HL-60 (cell line): Measurements from ENCODE around the gene MGAT5.

ENCODE experiments used
- GABPA ChIP-seq: IDR thresholded peaks from 2 replicates; pipeline ENCODE4 v1.6.1; 2012; ENCODE audit warnings: low read depth
- POLR2AphosphoS5 ChIP-seq: IDR thresholded peaks from 2 replicates; pipeline ENCODE4 v1.6.1; 2012; ENCODE audit warnings: low read depth
- TF ChIP-seq, protein P1 (sequence below): IDR thresholded peaks from one replicate; pipeline ENCODE4 v1.5.1; 2011; ENCODE audit warnings: low read length, control low read depth, inconsistent platforms; ENCODE audit not compliant: insufficient read depth
- TF ChIP-seq, protein P2 (sequence below): IDR thresholded peaks from 2 replicates; pipeline ENCODE4 v1.6.1; 2012; ENCODE audit warnings: low read depth; ENCODE audit not compliant: insufficient replicate concordance

DNA sequence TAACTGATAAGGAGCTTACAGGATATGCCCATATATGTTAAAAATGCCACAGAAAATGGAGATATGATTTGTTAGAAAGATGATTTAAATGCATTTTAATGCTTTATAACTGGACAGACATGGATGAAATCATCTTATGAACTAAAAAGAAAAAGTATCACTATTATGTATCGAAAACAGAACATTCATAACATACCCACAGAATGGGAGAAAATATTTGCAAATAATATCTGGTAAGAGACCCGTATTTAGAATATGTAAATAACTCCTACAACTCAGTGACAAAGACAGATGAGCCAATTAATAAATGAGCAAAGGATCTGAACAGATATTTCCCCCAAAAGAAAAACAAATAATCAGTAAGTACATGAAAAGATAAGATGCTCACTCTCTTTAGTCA lies 24.3 kb upstream of the MGAT5 start:
- TF ChIP-seq, protein P1, sequence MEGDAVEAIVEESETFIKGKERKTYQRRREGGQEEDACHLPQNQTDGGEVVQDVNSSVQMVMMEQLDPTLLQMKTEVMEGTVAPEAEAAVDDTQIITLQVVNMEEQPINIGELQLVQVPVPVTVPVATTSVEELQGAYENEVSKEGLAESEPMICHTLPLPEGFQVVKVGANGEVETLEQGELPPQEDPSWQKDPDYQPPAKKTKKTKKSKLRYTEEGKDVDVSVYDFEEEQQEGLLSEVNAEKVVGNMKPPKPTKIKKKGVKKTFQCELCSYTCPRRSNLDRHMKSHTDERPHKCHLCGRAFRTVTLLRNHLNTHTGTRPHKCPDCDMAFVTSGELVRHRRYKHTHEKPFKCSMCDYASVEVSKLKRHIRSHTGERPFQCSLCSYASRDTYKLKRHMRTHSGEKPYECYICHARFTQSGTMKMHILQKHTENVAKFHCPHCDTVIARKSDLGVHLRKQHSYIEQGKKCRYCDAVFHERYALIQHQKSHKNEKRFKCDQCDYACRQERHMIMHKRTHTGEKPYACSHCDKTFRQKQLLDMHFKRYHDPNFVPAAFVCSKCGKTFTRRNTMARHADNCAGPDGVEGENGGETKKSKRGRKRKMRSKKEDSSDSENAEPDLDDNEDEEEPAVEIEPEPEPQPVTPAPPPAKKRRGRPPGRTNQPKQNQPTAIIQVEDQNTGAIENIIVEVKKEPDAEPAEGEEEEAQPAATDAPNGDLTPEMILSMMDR = no peak
- no peak for TF ChIP-seq POLR2AphosphoS5
- TF ChIP-seq, protein P2, sequence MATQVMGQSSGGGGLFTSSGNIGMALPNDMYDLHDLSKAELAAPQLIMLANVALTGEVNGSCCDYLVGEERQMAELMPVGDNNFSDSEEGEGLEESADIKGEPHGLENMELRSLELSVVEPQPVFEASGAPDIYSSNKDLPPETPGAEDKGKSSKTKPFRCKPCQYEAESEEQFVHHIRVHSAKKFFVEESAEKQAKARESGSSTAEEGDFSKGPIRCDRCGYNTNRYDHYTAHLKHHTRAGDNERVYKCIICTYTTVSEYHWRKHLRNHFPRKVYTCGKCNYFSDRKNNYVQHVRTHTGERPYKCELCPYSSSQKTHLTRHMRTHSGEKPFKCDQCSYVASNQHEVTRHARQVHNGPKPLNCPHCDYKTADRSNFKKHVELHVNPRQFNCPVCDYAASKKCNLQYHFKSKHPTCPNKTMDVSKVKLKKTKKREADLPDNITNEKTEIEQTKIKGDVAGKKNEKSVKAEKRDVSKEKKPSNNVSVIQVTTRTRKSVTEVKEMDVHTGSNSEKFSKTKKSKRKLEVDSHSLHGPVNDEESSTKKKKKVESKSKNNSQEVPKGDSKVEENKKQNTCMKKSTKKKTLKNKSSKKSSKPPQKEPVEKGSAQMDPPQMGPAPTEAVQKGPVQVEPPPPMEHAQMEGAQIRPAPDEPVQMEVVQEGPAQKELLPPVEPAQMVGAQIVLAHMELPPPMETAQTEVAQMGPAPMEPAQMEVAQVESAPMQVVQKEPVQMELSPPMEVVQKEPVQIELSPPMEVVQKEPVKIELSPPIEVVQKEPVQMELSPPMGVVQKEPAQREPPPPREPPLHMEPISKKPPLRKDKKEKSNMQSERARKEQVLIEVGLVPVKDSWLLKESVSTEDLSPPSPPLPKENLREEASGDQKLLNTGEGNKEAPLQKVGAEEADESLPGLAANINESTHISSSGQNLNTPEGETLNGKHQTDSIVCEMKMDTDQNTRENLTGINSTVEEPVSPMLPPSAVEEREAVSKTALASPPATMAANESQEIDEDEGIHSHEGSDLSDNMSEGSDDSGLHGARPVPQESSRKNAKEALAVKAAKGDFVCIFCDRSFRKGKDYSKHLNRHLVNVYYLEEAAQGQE = no peak
- no peak for TF ChIP-seq GABPA
